Fibroblast of upper back skin (primary cell): ENCODE measurements around the gene ZNHIT6.
"Not testable (repeated sequence)": the region's sequence is repeated elsewhere in the genome, so short reads cannot be mapped to it uniquely, and the experiment has no call there.

Experiments used
- DNase-seq: peaks from one replicate; pipeline ENCODE4 v3.0.0-alpha.2; 2013

ZNHIT6 gene

GRCh38 chr1:85707990-85708828 lies at the start of gene ZNHIT6:
Gene ZNHIT6, minus strand, starts transcription at chr1:85708433. Its CDS starts 149 bp downstream, at chr1:85708284.
- peak; percentile 97 for DNase-seq

- DNase-seq, result no peak
Measured at GRCh38 chr1:85756864-85757263, 48.6 kb upstream of the ZNHIT6 start.

GRCh38 chr1:85748120-85748519 lies 39.9 kb upstream of the ZNHIT6 start:
- no peak for DNase-seq

- DNase-seq, result no peak
Measured at GRCh38 chr1:85746777-85747176, 38.5 kb upstream of the ZNHIT6 start.

- no peak for DNase-seq
Measured at GRCh38 chr1:85743814-85744213, 35.6 kb upstream of the ZNHIT6 start.

GRCh38 chr1:85734931-85735330 lies 26.7 kb upstream of the ZNHIT6 start:
- DNase-seq, result no peak

GRCh38 chr1:85718678-85719340 lies 10.6 kb upstream of the ZNHIT6 start:
- no peak for DNase-seq

GRCh38 chr1:85714418-85715114 lies 6.3 kb upstream of the ZNHIT6 start:
- DNase-seq, result not testable (repeated sequence)

- no peak for DNase-seq
Measured at GRCh38 chr1:85708829-85709227, 595 bp upstream of the ZNHIT6 start.

GRCh38 chr1:85707267-85707989 lies 805 bp downstream of the ZNHIT6 start:
- no peak for DNase-seq

GRCh38 chr1:85705940-85706339 lies 2.3 kb downstream of the ZNHIT6 start:
- no peak for DNase-seq

- DNase-seq, result peak; percentile 37
Measured at GRCh38 chr1:85700422-85700821, 7.8 kb downstream of the ZNHIT6 start.

GRCh38 chr1:85697895-85698294 lies 10.3 kb downstream of the ZNHIT6 start:
- no peak for DNase-seq

- DNase-seq, result peak; percentile 70
Measured at GRCh38 chr1:85692730-85693314, 15.4 kb downstream of the ZNHIT6 start.

- peak; percentile 57 for DNase-seq
Measured at GRCh38 chr1:85689775-85690404, 18.3 kb downstream of the ZNHIT6 start.

- DNase-seq, result no peak
Measured at GRCh38 chr1:85683292-85684025, 24.8 kb downstream of the ZNHIT6 start.

GRCh38 chr1:85681087-85681486 lies 27.1 kb downstream of the ZNHIT6 start:
- DNase-seq, result peak; percentile 39

GRCh38 chr1:85678193-85678592 lies 30.0 kb downstream of the ZNHIT6 start:
- DNase-seq, result no peak

- no peak for DNase-seq
Measured at GRCh38 chr1:85677656-85678055, 30.6 kb downstream of the ZNHIT6 start.

- DNase-seq, result no peak
Measured at GRCh38 chr1:85672031-85672660, 36.1 kb downstream of the ZNHIT6 start.

- no peak for DNase-seq
Measured at GRCh38 chr1:85665932-85666331, 42.3 kb downstream of the ZNHIT6 start.
